ENCODE data around the gene RPL37A. TPM values are rescaled to one million over a fixed set of nuclear protein-coding genes. Genes with fewer than 3 reads are reported as not detected.
"Not testable (repeated sequence)": the region's sequence is repeated elsewhere in the genome, so short reads cannot be mapped to it uniquely, and the experiment has no call there.

RPL37A gene
- total RNA-seq, 2 donors from 2014 or later: 1,435 to 1,814 TPM

GRCh38 chr2:216507220-216508160, 8.8 kb downstream of the RPL37A start:
- no peak for DNase-seq (ENCODE audit: low spot score)
- WGBS: 85% methylated on average over 5 of the region's 5 CpGs
- TF ChIP-seq POLR2AphosphoS5 (IDR thresholded peaks at IDR 0.05): no peak
- TF ChIP-seq CTCF (IDR thresholded peaks at IDR 0.05): no peak
- TF ChIP-seq POLR2A (IDR thresholded peaks at IDR 0.05): no peak
- Histone ChIP-seq H3K36me3 (no peaks in the 10 kb centered on the region), H3K27ac (no peak overlapping the region), H3K4me1 (replicated peaks) (no peaks in the 10 kb centered on the region), H3K27me3 (replicated peaks; ENCODE audit: insufficient read depth) (no peaks in the 10 kb centered on the region), H3K4me3 (no peak overlapping the region), H3K9me3 (no peaks in the 10 kb centered on the region)
- intact Hi-C loops (cut with DNase I): no loop called here

GRCh38 chr2:216508229-216508628, 9.6 kb downstream of the RPL37A start:
- H3K27me3 ChIP-seq (replicated peaks; ENCODE audit: insufficient read depth): no peaks in the 10 kb centered on the region
- no peak for DNase-seq (ENCODE audit: low spot score)
- no peak overlapping the region for H3K4me3 ChIP-seq
- no peak overlapping the region for H3K27ac ChIP-seq
- no peaks in the 10 kb centered on the region for H3K36me3 ChIP-seq
- TF ChIP-seq CTCF (IDR thresholded peaks at IDR 0.05) (no peak), POLR2AphosphoS5 (IDR thresholded peaks at IDR 0.05) (no peak), POLR2A (IDR thresholded peaks at IDR 0.05) (no peak)
- no peaks in the 10 kb centered on the region for H3K9me3 ChIP-seq
- 90% methylated on average over 1 of the region's 1 CpG for WGBS
- intact Hi-C loops (cut with DNase I): no loop called here
- H3K4me1 ChIP-seq (replicated peaks): no peaks in the 10 kb centered on the region

- H3K4me3 ChIP-seq: no peak overlapping the region
- H3K9me3 ChIP-seq: no peaks in the 10 kb centered on the region
- H3K36me3 ChIP-seq: no peaks in the 10 kb centered on the region
- H3K4me1 ChIP-seq (replicated peaks): no peaks in the 10 kb centered on the region
- WGBS: 39% methylated on average over 2 of the region's 2 CpGs
- intact Hi-C loops (cut with DNase I): no loop called here
- peak; percentile 36 for TF ChIP-seq POLR2AphosphoS5 (IDR thresholded peaks at IDR 0.05)
- TF ChIP-seq CTCF (IDR thresholded peaks at IDR 0.05): peak; percentile 59 to 92 (median 78)
- TF ChIP-seq POLR2A (IDR thresholded peaks at IDR 0.05): no peak
- no peaks in the 10 kb centered on the region for H3K27me3 ChIP-seq (replicated peaks; ENCODE audit: insufficient read depth)
- H3K27ac ChIP-seq: no peak overlapping the region
- DNase-seq (ENCODE audit: low spot score): no peak
Observed at GRCh38 chr2:216516730-216517350, 18.2 kb downstream of the RPL37A start.

- no peak for DNase-seq (ENCODE audit: low spot score)
- WGBS: 84% methylated on average over 4 of the region's 4 CpGs
- Histone ChIP-seq H3K9me3 (no peaks in the 10 kb centered on the region), H3K4me1 (replicated peaks) (no peaks in the 10 kb centered on the region), H3K27ac (no peak overlapping the region), H3K36me3 (no peaks in the 10 kb centered on the region), H3K4me3 (no peak overlapping the region), H3K27me3 (replicated peaks; ENCODE audit: insufficient read depth) (no peaks in the 10 kb centered on the region)
- intact Hi-C loops (cut with DNase I): loop anchor here (1.0 kb wide), 1 partner anchor 149 kb away; no protein-coding TSS in a partner anchor
- TF ChIP-seq POLR2AphosphoS5 (IDR thresholded peaks at IDR 0.05) (no peak), CTCF (IDR thresholded peaks at IDR 0.05) (no peak), POLR2A (IDR thresholded peaks at IDR 0.05) (no peak)
Observed at GRCh38 chr2:216517447-216518225, 19.0 kb downstream of the RPL37A start.

GRCh38 chr2:216518566-216519119, 20.0 kb downstream of the RPL37A start:
- not testable (repeated sequence) for H3K27me3 ChIP-seq (replicated peaks; ENCODE audit: insufficient read depth); H3K4me3 ChIP-seq; H3K36me3 ChIP-seq; H3K27ac ChIP-seq; H3K9me3 ChIP-seq; DNase-seq (ENCODE audit: low spot score); H3K4me1 ChIP-seq (replicated peaks)
- WGBS: 93% methylated on average over 9 of the region's 9 CpGs
- intact Hi-C loops (cut with DNase I): loop anchor here (1.0 kb wide), 1 partner anchor 148 kb away; no protein-coding TSS in a partner anchor
